ENCODE data around the gene GRIK2.
"Not testable (repeated sequence)": the region's sequence is repeated elsewhere in the genome, so short reads cannot be mapped to it uniquely, and the experiment has no call there.

Gene GRIK2

GRCh38 chr6:101393251-101393828 is at the start of gene GRIK2:
GRIK2 (plus strand) TSS chr6:101393708.
- DNase-seq, result peak in 22 of 56 donors; percentile 14 to 66 (median 49)

- no peak for DNase-seq
Observed at GRCh38 chr6:101344885-101345284, 48.6 kb upstream of the GRIK2 start.

GRCh38 chr6:101348816-101349215 is 44.7 kb upstream of the GRIK2 start:
- peak in 8 of 56 donors; percentile 3 to 38 (median 8) for DNase-seq

- DNase-seq, result not testable (repeated sequence)
Observed at GRCh38 chr6:101350631-101351030, 42.9 kb upstream of the GRIK2 start.

- no peak for DNase-seq
Observed at GRCh38 chr6:101351173-101351572, 42.3 kb upstream of the GRIK2 start.

- DNase-seq, result no peak
Observed at GRCh38 chr6:101352316-101352715, 41.2 kb upstream of the GRIK2 start.

GRCh38 chr6:101365181-101365580 is 28.3 kb upstream of the GRIK2 start:
- no peak for DNase-seq

GRCh38 chr6:101379926-101380325 is 13.6 kb upstream of the GRIK2 start:
- DNase-seq, result no peak

- DNase-seq, result no peak
Observed at GRCh38 chr6:101380897-101381630, 12.4 kb upstream of the GRIK2 start.

- DNase-seq, result not testable (repeated sequence)
Observed at GRCh38 chr6:101383747-101384146, 9.8 kb upstream of the GRIK2 start.

- no peak for DNase-seq
Observed at GRCh38 chr6:101386982-101387381, 6.5 kb upstream of the GRIK2 start.

GRCh38 chr6:101391772-101392585 is 1.5 kb upstream of the GRIK2 start:
- peak in 4 of 56 donors; percentile 20 to 35 (median 31) for DNase-seq

GRCh38 chr6:101392586-101393230 is 800 bp upstream of the GRIK2 start:
- peak in 3 of 56 donors; percentile 7 to 18 (median 13) for DNase-seq

- DNase-seq, result peak in 2 of 56 donors; percentile 19 to 28
Observed at GRCh38 chr6:101393829-101394251, 332 bp downstream of the GRIK2 start.

GRCh38 chr6:101394936-101395335 is 1.4 kb downstream of the GRIK2 start:
- DNase-seq, result no peak

GRCh38 chr6:101395345-101395744 is 1.8 kb downstream of the GRIK2 start:
- DNase-seq, result no peak

- DNase-seq, result peak in 5 of 56 donors; percentile 3 to 57 (median 16)
Observed at GRCh38 chr6:101396548-101397173, 3.2 kb downstream of the GRIK2 start.

GRCh38 chr6:101397199-101397598 is 3.7 kb downstream of the GRIK2 start:
- DNase-seq, result no peak

- DNase-seq, result peak in 17 of 56 donors; percentile 4 to 64 (median 37)
Observed at GRCh38 chr6:101398716-101399615, 5.5 kb downstream of the GRIK2 start.
